ENCODE measurements around the gene KRT85. TPM values are rescaled to one million over a fixed set of nuclear protein-coding genes. Genes with fewer than 3 reads are reported as not detected.
"Not testable (repeated sequence)": the region's sequence is repeated elsewhere in the genome, so short reads cannot be mapped to it uniquely, and the experiment has no call there.

The KRT85 gene
- polyA plus RNA-seq (ENCODE audit: insufficient read length in 10 of 10) = 1 to 10 TPM in 1 of 10 donors, not detected in 9; 1.7 TPM
- long read RNA-seq, donor 1 = 0 reads
- long read RNA-seq, donor 2 = 0 reads
- long read RNA-seq, donor 3 = 0 reads
- long read RNA-seq, donor 4 = 0 reads
- long read RNA-seq, donor 5 = 0 reads
- long read RNA-seq, donor 6 = 0 reads
- long read RNA-seq, donor 7 = 0 reads
- long read RNA-seq, donor 8 = 0 reads
- long read RNA-seq, donor 9 = 0 reads

GRCh38 chr12:52366738-52367485, at the start of gene KRT85:
Gene KRT85 (minus strand): TSS chr12:52367481. CDS start chr12:52367405, 76 bp downstream.
- no peak for DNase-seq

DNA sequence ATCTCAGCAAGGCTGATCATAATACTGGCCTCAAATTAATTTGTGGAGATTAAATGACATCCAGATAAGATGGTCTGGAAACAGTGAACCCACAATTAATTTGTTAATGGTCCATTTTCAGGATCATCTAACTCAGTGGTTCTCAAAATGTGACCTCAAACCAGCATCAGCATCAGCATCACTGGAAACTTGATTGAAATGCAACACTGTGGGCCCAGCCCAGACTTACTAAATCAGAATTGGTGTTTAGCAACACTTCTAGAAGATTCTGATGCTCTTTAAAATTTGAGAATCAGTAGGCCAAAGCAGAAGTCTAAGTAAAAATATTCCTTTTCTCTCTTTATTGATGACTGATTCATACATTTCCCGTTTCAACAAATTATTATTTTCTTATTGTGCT, 49.5 kb upstream of the KRT85 start:
- DNase-seq = no peak

DNA sequence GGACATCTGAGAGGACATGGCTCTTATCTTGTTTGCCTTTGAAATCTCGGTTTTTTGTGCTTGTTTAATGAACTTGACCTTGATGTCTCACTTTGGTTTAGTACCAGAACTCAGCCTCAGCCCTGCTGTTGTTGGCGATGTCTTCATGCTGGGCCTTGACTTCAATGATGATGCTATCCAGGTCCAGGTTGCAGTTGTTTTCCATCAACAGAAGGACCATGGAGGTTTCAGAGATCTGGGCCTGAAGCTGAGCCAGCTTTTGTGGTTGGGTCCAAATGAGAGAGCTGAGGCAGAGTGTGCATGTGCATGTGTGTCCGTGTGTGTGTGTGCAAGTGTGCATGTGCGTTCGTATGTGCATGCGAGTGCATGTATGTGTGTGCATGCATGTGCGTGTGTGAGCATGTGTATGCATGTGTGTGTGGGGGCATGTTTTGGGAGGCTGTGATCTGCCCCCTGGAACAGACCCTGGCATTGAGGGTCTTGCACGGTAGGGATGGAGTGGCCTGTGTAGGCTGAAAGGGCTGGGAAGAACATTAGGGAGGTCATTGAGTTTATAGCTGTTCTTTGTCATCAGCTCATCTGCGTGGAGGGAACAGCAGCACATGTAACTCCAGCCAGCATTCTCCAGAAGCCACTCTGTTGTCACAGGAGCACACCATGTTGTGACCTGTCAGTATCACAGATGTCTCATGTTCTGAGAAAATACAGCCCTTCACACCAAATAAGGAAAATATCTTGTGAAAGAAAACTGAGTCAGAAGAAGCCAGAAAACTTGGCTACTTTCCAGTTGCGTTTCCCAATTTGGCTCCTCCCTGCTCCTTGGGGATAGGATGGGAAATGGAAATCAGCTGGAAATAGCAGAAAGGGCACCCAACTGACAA, 48.8 kb upstream of the KRT85 start:
- peak; percentile 30 to 70 (median 49) for DNase-seq

- DNase-seq = no peak
These were observed 47.7 kb upstream of the KRT85 start for GRCh38 chr12:52414936-52415335.

DNA sequence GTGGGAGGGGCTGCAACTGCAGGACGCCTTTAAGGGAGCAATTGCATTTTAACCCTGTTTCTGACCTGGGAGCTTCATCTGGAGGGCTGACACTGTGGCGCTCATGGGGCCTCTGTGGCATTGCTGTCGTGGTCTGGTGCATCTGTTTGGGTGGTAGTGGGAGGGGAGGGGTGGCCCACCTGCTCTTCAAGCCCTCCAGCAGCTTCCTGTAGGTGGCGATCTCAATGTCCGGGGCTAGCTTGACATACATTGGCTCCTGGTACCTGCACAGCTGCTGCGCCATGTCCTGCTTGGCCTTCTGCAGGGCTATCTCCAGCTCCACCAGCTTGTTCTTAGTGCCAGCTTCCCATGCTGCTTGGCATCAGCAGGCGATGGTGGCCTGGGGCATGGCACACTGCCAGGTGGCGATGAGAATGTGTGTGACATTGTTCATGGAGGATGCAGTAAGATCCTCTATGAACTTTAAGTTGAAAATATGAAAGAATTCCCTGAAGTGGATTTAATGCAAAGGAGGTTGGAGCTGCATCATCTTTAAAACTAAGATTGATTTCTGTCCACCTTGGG, 46.6 kb upstream of the KRT85 start:
- DNase-seq = no peak

DNA sequence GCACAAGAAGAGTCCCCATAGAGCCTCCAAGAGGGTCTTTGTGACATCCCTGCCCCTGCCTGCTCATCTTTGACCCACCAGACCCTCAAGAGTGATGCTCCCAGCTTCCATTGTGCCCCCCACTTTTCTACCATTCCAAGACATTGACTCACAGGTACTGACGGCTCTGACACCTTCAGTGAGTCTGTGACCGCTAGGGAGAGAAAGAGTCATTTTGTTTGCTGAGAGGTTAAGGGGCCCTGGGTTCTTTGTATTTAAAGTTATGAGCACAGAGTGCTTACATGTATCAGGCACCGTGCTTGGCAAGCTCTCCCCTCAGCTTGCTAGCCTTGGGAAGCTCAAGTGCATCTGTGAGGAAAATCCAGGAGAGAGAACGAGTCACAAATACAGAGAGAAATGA, 45.9 kb upstream of the KRT85 start:
- no peak for DNase-seq

- DNase-seq = no peak
These were observed 44.5 kb upstream of the KRT85 start for GRCh38 chr12:52411815-52412214.

- not testable (repeated sequence) for DNase-seq
These were observed 43.4 kb upstream of the KRT85 start for GRCh38 chr12:52410589-52411248.

DNA sequence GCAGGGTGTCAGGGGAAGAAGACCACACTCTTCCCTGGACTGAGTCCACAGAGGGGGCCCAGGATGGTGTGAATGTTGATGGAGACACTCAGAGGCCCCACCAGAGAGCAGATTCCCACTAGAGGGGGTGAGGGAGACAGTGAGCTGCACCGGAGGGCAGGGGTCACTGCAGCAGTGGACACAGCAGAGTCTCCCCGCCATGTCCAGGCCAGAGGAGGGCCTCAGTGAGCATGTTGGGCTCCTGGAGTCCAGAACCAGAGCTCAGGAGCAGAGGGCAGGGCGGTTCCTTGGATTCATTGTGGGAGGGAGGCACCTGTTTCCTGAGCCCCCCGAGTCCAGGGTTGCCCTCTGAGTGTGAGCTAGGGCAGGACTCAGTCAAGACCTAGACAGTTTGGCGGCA, 40.6 kb upstream of the KRT85 start:
- DNase-seq = no peak

DNA sequence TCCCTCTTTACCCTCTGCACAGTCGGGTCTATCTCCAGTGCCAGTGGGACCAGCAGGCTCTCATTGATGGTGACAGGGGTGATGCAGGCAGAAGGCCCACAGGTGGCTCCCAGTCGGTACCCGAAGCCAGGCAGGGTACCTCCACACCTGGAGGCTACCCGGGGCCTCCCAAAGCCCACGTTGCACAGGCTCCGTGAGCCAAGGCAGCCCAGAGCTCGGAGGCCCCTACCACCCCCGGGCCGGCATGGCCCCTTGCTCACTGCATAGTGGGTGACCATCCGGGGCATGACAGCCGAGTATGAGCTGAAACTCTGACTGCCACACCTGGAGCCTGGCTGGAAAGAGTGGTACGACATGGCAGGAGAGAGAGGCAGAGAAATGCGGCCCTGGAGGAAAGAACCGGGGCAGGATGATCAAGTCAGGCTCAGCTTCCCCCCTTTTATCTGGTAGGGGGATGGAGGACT, 38.7 kb upstream of the KRT85 start, which contains the start of gene KRT82:
TSS of gene KRT82 (minus strand) at position 414 of the 464 bp plus-strand sequence. CDS start at position 356, 58 bp downstream.
- no peak for DNase-seq

DNA sequence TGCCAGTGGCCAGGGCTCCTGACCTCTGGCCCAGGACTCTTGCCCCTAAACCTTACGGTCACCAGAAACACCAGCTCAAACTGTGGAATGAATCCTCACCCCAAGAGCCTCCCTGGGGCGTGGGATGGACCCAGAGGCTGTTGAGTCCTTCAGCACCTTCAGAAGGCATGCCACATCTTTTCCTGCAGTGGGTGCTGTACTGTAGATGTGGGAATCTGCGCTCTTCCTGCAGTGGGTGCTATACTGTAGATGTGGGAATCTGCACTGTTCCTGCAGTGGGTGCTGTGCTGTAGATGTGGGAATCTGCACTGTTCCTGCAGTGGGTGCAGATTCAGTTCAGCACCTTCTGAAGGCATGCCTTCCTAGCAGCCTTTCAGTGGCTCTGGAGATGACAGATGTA, 37.7 kb upstream of the KRT85 start:
- DNase-seq = no peak

- DNase-seq = no peak
These were observed 36.3 kb upstream of the KRT85 start for GRCh38 chr12:52403561-52403960.

DNA sequence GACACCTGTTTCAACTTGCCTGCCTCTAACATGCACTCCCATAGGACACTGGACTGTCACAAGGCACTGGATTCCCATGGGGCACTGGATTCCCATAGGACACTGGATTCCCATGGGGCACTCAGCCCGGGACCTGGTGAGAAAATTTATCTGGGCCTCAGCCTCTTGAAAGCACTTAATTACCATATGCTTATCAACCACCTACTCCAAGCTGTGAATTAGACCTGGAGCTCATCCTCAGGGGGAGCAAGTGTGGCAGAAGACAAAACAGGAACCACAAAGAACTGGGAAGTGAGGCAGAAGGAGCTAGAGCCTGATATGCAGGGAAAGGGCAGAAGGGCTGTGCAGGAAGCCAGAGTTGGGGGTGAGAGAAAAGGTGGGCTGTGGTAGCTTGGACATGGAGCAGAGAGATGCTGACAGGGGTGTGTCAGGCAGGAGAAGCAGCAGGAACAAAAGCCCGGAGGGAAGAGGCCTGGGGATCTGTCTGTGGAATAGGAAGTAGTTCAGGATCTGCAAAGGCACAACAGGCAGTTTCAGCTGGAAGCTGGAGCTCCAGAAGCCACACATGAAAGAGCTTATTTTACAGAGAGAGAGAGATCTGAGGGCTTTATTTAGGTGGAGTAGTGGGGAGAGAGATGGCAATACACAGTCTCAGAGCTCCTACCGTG, 35.7 kb upstream of the KRT85 start:
- DNase-seq = no peak

- no peak for DNase-seq
These were observed 35.1 kb upstream of the KRT85 start for GRCh38 chr12:52402377-52402776.

GRCh38 chr12:52401926-52402325, 34.6 kb upstream of the KRT85 start:
- no peak for DNase-seq

- no peak for DNase-seq
These were observed 34.2 kb upstream of the KRT85 start for GRCh38 chr12:52401526-52401925.

DNA sequence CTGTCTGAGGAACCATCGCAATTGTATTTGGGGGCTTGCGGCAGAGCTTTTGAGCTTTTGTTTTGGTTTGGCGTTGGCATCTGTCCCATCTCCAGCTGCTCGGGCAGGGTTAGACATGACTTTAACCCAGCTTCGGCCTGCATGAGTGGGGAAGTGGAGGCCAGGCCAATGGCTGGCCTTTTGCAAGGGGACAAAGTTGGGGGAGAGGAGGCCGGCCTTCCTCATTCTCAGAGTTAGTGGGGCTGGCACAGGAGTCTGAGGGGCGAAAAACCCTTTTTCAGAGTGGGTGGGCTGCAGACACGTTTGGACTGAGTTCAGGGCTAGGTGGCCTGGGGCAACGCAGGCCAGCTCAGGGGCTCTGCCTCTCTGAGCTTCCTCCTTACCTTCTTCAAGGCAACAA, 33.6 kb upstream of the KRT85 start:
- DNase-seq = no peak

- no peak for DNase-seq
These were observed 32.5 kb upstream of the KRT85 start for GRCh38 chr12:52399756-52400155.

- DNase-seq = no peak
These were observed 30.9 kb upstream of the KRT85 start for GRCh38 chr12:52398176-52398575.

GRCh38 chr12:52396656-52397055, 29.4 kb upstream of the KRT85 start:
- no peak for DNase-seq

Measured in muscle of back (tissue), 13 donors.